Sigmoid colon (tissue), 4 donors: ENCODE measurements around the gene COX11.

Experiments used
- EP300 ChIP-seq, 4 donors: sonication (generic); formaldehyde crosslinking; IDR thresholded peaks; one replicate each; pipeline ENCODE4 v1.6.1; 2017; ENCODE audit warnings: antibody characterized with exemption in 4 of 4
- POLR2A ChIP-seq, 2 donors: fragments of 450-650 bp; IDR thresholded peaks; one replicate each; pipeline ENCODE4 v1.6.1; 2016; ENCODE audit warnings: antibody characterized with exemption in 2 of 2, mild to moderate bottlenecking in 2 of 2, moderate library complexity in 2 of 2
- POLR2AphosphoS5 ChIP-seq, 4 donors: sonication (generic); formaldehyde crosslinking; IDR thresholded peaks; one replicate each; pipeline ENCODE4 v1.6.1; 2017; ENCODE audit warnings: antibody characterized with exemption in 4 of 4
- TF ChIP-seq, protein P1 (sequence below), 4 experiments: fragments of 450-650 bp in 3 of 4; fragments of 200-600 bp in 1 of 4; IDR thresholded peaks; one replicate each; pipeline ENCODE4 v1.5.1; 2016 to 2019; ENCODE audit warnings: antibody characterized with exemption in 4 of 4, mild to moderate bottlenecking in 3 of 4, moderate library complexity in 2 of 4

DNA sequence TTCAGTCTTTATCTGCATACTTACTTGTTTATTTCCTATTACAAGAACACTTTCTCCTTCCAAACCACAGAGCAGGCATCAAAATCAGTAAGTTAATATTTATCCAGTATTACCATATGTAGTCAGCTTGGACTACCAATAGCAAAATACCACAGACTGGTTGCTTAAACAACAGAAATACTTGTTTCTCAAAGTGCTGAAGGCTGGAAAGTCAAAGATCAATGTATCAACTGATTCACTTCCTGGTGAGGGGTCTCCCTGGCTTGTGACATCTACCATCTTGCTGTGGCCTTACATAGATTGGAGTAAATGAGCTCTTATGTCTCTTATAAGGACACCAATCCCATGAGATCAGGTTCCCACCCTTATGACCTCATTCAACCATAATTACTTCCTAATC lies 2.7 kb upstream of the COX11 start:
- TF ChIP-seq, protein P1, sequence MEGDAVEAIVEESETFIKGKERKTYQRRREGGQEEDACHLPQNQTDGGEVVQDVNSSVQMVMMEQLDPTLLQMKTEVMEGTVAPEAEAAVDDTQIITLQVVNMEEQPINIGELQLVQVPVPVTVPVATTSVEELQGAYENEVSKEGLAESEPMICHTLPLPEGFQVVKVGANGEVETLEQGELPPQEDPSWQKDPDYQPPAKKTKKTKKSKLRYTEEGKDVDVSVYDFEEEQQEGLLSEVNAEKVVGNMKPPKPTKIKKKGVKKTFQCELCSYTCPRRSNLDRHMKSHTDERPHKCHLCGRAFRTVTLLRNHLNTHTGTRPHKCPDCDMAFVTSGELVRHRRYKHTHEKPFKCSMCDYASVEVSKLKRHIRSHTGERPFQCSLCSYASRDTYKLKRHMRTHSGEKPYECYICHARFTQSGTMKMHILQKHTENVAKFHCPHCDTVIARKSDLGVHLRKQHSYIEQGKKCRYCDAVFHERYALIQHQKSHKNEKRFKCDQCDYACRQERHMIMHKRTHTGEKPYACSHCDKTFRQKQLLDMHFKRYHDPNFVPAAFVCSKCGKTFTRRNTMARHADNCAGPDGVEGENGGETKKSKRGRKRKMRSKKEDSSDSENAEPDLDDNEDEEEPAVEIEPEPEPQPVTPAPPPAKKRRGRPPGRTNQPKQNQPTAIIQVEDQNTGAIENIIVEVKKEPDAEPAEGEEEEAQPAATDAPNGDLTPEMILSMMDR (IDR thresholded peaks at IDR 0.05): no peak
- TF ChIP-seq POLR2A (IDR thresholded peaks at IDR 0.05) (no peak), POLR2AphosphoS5 (IDR thresholded peaks at IDR 0.05) (no peak), EP300 (IDR thresholded peaks at IDR 0.05) (no peak)
